H4 (cell line): ENCODE results near the gene SET. TPM values are rescaled to one million over a fixed set of nuclear protein-coding genes. Genes with fewer than 3 reads are reported as not detected.
A peak's percentile ranks its signal among the peaks of the same experiment; 100 is the strongest.

Source experiments
- DNase-seq: peaks from one replicate; pipeline ENCODE4 v3.0.0-alpha.2; 2015; ENCODE audit warnings: low spot score
- total RNA-seq: library from RNA; depleted of rRNA; stranded (reverse); fragments of >200 nt; shearing (Covaris generic); gene quantifications from 2 replicates; pipeline ENCODE4 v1.2.3, GENCODE V29; 2014; rRNA removed

SET gene
- total RNA-seq, 1 experiment from 2014 or later, result 568 TPM

- no peak for DNase-seq
Measured at GRCh38 chr9:128729302-128729701, 40.3 kb downstream of the SET start.

GRCh38 chr9:128729766-128730517 is 40.9 kb downstream of the SET start:
- no peak for DNase-seq

GRCh38 chr9:128731093-128731492 is 42.1 kb downstream of the SET start:
- DNase-seq, result no peak

- DNase-seq, result no peak
Measured at GRCh38 chr9:128731691-128732090, 42.7 kb downstream of the SET start.

- no peak for DNase-seq
Measured at GRCh38 chr9:128732576-128732975, 43.6 kb downstream of the SET start.

GRCh38 chr9:128733256-128733655 is 44.2 kb downstream of the SET start:
- peak; percentile 92 for DNase-seq

GRCh38 chr9:128735373-128735772 is 46.4 kb downstream of the SET start:
- no peak for DNase-seq

- DNase-seq, result no peak
Measured at GRCh38 chr9:128742401-128742800, 53.4 kb downstream of the SET start.

GRCh38 chr9:128743421-128743820 is 54.4 kb downstream of the SET start:
- no peak for DNase-seq

Other genes starting within 250 kb of the SET start
- gene ODF2, start 233.2 kb upstream of the SET start, total RNA-seq, result 28.6 and 30.2 TPM in 2 replicates
- 30.3 and 35.5 TPM in 2 replicates for gene GLE1, start 184.5 kb upstream of the SET start, total RNA-seq
- 46.5 and 52.8 TPM in 2 replicates for gene SPTAN1, start 136.6 kb upstream of the SET start, total RNA-seq
- 56.9 and 69.0 TPM in 2 replicates for gene DYNC2I2, start 32.4 kb upstream of the SET start, total RNA-seq
- gene PKN3, start 13.3 kb downstream of the SET start, total RNA-seq, result 1.9 and 2.8 TPM in 2 replicates
- 46.4 and 57.8 TPM in 2 replicates for gene ZDHHC12, start 34.9 kb downstream of the SET start, total RNA-seq
- gene ZER1, start 82.7 kb downstream of the SET start, total RNA-seq, result 12.4 and 21.5 TPM in 2 replicates
- gene TBC1D13, start 98.0 kb downstream of the SET start, total RNA-seq, result 12.0 and 16.6 TPM in 2 replicates
- 13.5 and 17.4 TPM in 2 replicates for gene ENDOG, start 129.3 kb downstream of the SET start, total RNA-seq
- 16.7 and 39.2 TPM in 2 replicates for gene SPOUT1, start 140.6 kb downstream of the SET start, total RNA-seq
- 7.1 and 7.3 TPM in 2 replicates for gene KYAT1, start 192.7 kb downstream of the SET start, total RNA-seq
- 17.8 and 26.8 TPM in 2 replicates for gene LRRC8A, start 192.9 kb downstream of the SET start, total RNA-seq
- not detected in 2 replicates for gene PHYHD1, start 231.8 kb downstream of the SET start, total RNA-seq